Gastroesophageal sphincter (tissue), 4 donors: ENCODE data around the gene ARL4D. TPM values are rescaled to one million over a fixed set of nuclear protein-coding genes. Genes with fewer than 3 reads are reported as not detected.
A peak's percentile ranks its signal among the peaks of the same experiment; 100 is the strongest.

Source experiments
- ATAC-seq: fragments of 150-250 bp; one replicate; pipeline ENCODE4 v1.9.1; 2016; ENCODE audit warnings: mild to moderate bottlenecking, moderate library complexity
- H3K27ac ChIP-seq, 4 donors: fragments of 200-600 bp; sonication (generic) in 3 of 4; 1 replicate in 3 of 4; 2 replicates in 1 of 4; pipeline ENCODE4 v1.5.1; 2016 to 2019
- H3K27me3 ChIP-seq: fragments of 200-600 bp; sonication (generic); one replicate; pipeline ENCODE4 v1.5.1; 2019
- H3K36me3 ChIP-seq, 2 donors: fragments of 200-600 bp; sonication (generic); one replicate each; pipeline ENCODE4 v1.5.1; 2019; ENCODE audit warnings: control low read depth in 1 of 2
- H3K4me1 ChIP-seq, 3 donors: fragments of 200-600 bp; sonication (generic); 1 replicate in 2 of 3; 2 replicates in 1 of 3; pipeline ENCODE4 v1.5.1; 2016 to 2019; ENCODE audit warnings: control low read depth in 2 of 3
- H3K4me3 ChIP-seq, 2 donors: fragments of 200-600 bp; sonication (generic); one replicate each; pipeline ENCODE4 v1.5.1; 2019; ENCODE audit warnings: mild to moderate bottlenecking in 1 of 2, moderate library complexity in 1 of 2
- H3K9me3 ChIP-seq, 3 donors: fragments of 200-600 bp; sonication (generic); one replicate each; pipeline ENCODE4 v1.5.1; 2017 to 2019; ENCODE audit warnings: control low read depth in 2 of 3
- CTCF ChIP-seq, 4 experiments: fragments of 200-600 bp in 2 of 4; fragments of 450-650 bp in 2 of 4; sonication (generic) in 1 of 4; IDR thresholded peaks; one replicate each; pipeline ENCODE4 v1.5.1; 2017 to 2019; ENCODE audit warnings: antibody characterized with exemption in 4 of 4, mild to moderate bottlenecking in 2 of 4, moderate library complexity in 2 of 4
- EP300 ChIP-seq: sonication (generic); formaldehyde crosslinking; IDR thresholded peaks from one replicate; pipeline ENCODE4 v1.6.1; 2017; ENCODE audit warnings: antibody characterized with exemption, mild to moderate bottlenecking
- POLR2A ChIP-seq, 2 donors: fragments of 450-650 bp; IDR thresholded peaks; one replicate each; pipeline ENCODE4 v1.6.1; 2017; ENCODE audit warnings: antibody characterized with exemption in 2 of 2, mild to moderate bottlenecking in 2 of 2, moderate library complexity in 1 of 2
- POLR2AphosphoS5 ChIP-seq: sonication (generic); formaldehyde crosslinking; IDR thresholded peaks from one replicate; pipeline ENCODE4 v1.6.1; 2017; ENCODE audit warnings: antibody characterized with exemption
- WGBS, 2 donors: methylation state at CpG; one replicate each; pipeline ENCODE4 v1.1.5; 2018; ENCODE audit warnings: low coverage in 1 of 2; 5-methylcytosine and 5-hydroxymethylcytosine counted together
- total RNA-seq, 4 donors: library from RNA; depleted of rRNA; stranded (reverse); fragments of >200 nt; gene quantifications; one replicate each; pipeline ENCODE4 v1.1.0, GENCODE V29; 2016

The ARL4D gene
- total RNA-seq, 4 donors from 2014 or later, result 18.2 to 35.8 (median 20.2) TPM

GRCh38 chr17:43430936-43431713 lies 32.3 kb downstream of the ARL4D start:
- TF ChIP-seq EP300 (no peak), POLR2A (IDR thresholded peaks at IDR 0.05) (no peak), POLR2AphosphoS5 (no peak), CTCF (IDR thresholded peaks at IDR 0.05) (no peak)
- Histone ChIP-seq H3K4me1 (peaks cover 0 to 19% (median 0%) of the 10 kb centered on the region in 3 donors), H3K36me3 (no peaks in the 10 kb centered on the region), H3K27me3 (no peaks in the 10 kb centered on the region), H3K9me3 (no peaks in the 10 kb centered on the region), H3K4me3 (no peak overlapping the region), H3K27ac (peak overlapping the region in 3 of 4 donors; percentile 24 to 46 (median 41))
- WGBS, 2 donors, result 55 to 75% methylated on average over 2 to 6 of the region's 6 CpGs
- no peak for ATAC-seq

- 28 to 60% methylated on average over 3 to 9 of the region's 9 CpGs for WGBS, 2 donors
- H3K4me1 ChIP-seq, result peaks cover 0 to 19% (median 0%) of the 10 kb centered on the region in 3 donors
- peak overlapping the region in 3 of 4 donors; percentile 24 to 46 (median 41) for H3K27ac ChIP-seq
- H3K9me3 ChIP-seq, result no peaks in the 10 kb centered on the region
- no peak overlapping the region for H3K4me3 ChIP-seq
- H3K36me3 ChIP-seq, result no peaks in the 10 kb centered on the region
- TF ChIP-seq EP300, result no peak
- no peak for TF ChIP-seq POLR2A (IDR thresholded peaks at IDR 0.05)
- no peak for TF ChIP-seq CTCF (IDR thresholded peaks at IDR 0.05)
- no peak for TF ChIP-seq POLR2AphosphoS5
- no peaks in the 10 kb centered on the region for H3K27me3 ChIP-seq
- peak; percentile 85 for ATAC-seq
Measured at GRCh38 chr17:43431714-43432523, 33.1 kb downstream of the ARL4D start.

GRCh38 chr17:43434902-43435319 lies 36.1 kb downstream of the ARL4D start:
- Histone ChIP-seq H3K4me1 (peaks cover 0 to 19% (median 0%) of the 10 kb centered on the region in 3 donors), H3K9me3 (no peaks in the 10 kb centered on the region), H3K27ac (no peak overlapping the region), H3K36me3 (no peaks in the 10 kb centered on the region), H3K27me3 (no peaks in the 10 kb centered on the region), H3K4me3 (no peak overlapping the region)
- no peak for ATAC-seq
- 82 to 89% methylated on average over 4 of the region's 4 CpGs for WGBS, 2 donors
- no peak for TF ChIP-seq POLR2A (IDR thresholded peaks at IDR 0.05)
- no peak for TF ChIP-seq EP300
- TF ChIP-seq CTCF (IDR thresholded peaks at IDR 0.05), result no peak
- no peak for TF ChIP-seq POLR2AphosphoS5

GRCh38 chr17:43437756-43438155 lies 39.0 kb downstream of the ARL4D start:
- no peak for ATAC-seq
- TF ChIP-seq EP300 (no peak), CTCF (IDR thresholded peaks at IDR 0.05) (no peak), POLR2A (IDR thresholded peaks at IDR 0.05) (no peak)
- no peaks in the 10 kb centered on the region for H3K36me3 ChIP-seq
- no peaks in the 10 kb centered on the region for H3K27me3 ChIP-seq
- H3K4me1 ChIP-seq, result no peaks in the 10 kb centered on the region
- WGBS, 2 donors, result 60 to 81% methylated on average over 1 of the region's 1 CpG
- no peak overlapping the region for H3K4me3 ChIP-seq
- no peaks in the 10 kb centered on the region for H3K9me3 ChIP-seq
- H3K27ac ChIP-seq, result no peak overlapping the region
